NCI-H146 treated with DMSO at 0.1 percent for 48 hours (cell line): Measurements from ENCODE around the gene CADM3.

ENCODE experiments used
- DNase-seq: peaks from one replicate; lab custom pipeline; 2025; ENCODE audit not compliant: unreplicated experiment; lab: John Stamatoyannopoulos, UW

The CADM3 gene, protein sequence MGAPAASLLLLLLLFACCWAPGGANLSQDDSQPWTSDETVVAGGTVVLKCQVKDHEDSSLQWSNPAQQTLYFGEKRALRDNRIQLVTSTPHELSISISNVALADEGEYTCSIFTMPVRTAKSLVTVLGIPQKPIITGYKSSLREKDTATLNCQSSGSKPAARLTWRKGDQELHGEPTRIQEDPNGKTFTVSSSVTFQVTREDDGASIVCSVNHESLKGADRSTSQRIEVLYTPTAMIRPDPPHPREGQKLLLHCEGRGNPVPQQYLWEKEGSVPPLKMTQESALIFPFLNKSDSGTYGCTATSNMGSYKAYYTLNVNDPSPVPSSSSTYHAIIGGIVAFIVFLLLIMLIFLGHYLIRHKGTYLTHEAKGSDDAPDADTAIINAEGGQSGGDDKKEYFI

DNA sequence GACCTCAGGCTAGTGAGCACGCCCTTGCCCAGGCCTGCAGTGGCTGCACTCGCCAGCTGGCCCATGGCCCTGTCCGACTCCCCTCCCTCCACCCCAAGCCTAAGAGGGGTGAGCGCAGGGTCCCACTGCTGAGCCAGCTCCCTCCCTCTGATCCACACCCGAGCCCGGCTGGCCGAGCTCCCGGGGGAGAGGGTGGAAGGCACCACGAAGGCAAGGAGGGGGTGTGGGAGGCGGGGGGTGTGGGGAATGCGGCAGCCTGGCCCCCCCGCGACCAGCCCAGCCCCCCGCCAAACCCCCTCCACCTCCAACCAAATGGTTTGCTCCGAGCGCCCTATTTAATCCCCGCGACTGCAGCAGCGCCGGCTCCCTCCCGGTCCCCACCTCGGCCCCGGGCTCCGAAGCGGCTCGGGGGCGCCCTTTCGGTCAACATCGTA lies at the start of gene CADM3:
Gene CADM3, plus strand, starts transcription at position 362 of the 434 bp plus-strand sequence. CDS start 151 bp downstream, outside the sequence.
- no peak for DNase-seq

DNA sequence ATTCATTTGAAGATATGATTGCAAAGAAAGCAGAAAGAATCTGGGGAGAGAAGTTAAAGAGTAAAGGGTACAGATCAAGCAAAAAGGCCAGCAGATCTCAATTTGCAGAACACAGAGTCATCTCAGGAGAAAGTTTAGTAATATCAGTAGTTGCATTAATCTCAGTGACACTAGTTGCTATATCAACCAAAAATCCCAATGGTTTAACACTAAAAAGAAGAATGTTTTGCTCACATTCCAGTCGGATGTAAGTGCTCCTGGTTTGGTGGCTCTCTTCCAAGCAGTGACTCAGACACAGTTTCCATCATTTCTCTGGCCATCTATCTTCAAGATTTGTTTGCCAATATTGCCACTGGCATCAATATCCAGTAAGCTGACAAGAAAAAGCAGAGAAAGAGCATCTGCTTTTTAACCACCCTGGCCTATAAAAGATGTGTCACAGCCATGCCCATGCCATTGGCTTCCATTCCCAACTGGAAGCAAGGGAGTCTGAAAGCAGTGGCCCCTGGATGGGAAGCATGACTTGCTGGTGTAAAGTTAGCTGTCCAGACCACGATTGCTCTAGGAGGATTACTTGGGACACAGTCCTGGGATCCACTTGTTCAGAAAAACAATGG lies 49.3 kb upstream of the CADM3 start:
- DNase-seq, result no peak

DNA sequence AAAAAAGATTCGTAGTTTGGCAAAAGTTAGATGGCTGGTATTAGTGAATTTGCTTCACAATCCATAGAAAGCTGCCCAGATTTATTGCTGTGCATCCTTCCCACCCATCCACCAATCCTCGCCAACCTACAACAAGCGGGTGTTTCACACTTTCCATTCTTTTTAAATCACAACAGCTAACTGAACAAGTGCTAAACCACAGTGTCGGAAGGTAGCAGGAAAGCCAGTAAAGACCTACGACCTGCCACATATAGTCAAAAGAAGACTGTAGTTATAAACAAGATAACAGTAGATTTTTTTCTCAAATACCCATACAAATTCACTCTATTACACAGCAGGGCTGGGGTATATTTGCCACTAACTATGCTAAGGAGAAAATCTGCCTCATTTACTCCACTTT lies 47.8 kb upstream of the CADM3 start:
- DNase-seq, result no peak

DNA sequence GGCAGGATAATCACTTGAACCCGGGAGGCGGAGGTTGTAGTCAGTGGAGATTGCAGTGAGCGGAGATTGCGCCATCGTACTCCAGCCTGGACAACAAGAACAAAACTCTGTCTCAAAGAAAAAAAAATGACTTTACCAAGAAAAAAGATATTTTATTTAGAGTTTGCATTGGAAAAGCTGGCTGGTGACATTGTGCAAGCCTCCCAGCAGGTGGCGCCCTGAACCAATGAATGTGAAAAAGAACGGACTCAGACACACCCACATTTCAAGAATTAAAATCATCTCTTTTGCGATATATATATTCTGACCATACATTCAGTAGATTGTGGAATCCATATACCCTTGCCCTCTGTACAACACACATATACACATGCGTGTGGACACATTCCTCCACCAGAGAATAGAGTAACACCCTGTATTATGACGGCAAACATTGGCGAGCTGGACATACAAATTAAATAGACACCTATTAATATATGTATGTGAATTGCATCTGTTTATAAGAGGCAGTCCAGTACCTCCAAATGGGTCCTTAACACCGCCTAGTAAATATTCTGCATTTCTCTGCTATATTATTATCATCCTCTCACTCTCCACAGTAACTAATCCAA lies 39.0 kb upstream of the CADM3 start:
- DNase-seq, result no peak

DNA sequence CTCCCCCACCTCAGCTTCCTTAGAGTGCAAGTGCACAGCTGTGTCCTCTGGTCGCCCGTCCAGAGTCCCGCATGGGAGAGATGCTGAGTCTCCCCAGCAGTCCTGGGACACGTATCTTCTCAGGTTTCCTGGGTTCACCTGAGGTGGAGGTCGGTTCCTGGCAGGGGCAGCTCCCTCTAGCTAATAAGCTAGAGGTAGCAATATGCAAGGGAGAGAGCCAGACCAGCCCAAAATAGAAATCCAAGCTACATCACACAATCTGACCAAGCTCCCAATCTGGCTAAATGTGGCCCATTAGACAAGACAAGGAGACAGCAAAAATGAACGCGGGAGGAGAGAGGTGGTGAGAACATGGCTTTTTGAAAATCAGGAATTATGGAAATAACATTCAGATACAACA lies 30.9 kb upstream of the CADM3 start:
- DNase-seq, result no peak

DNA sequence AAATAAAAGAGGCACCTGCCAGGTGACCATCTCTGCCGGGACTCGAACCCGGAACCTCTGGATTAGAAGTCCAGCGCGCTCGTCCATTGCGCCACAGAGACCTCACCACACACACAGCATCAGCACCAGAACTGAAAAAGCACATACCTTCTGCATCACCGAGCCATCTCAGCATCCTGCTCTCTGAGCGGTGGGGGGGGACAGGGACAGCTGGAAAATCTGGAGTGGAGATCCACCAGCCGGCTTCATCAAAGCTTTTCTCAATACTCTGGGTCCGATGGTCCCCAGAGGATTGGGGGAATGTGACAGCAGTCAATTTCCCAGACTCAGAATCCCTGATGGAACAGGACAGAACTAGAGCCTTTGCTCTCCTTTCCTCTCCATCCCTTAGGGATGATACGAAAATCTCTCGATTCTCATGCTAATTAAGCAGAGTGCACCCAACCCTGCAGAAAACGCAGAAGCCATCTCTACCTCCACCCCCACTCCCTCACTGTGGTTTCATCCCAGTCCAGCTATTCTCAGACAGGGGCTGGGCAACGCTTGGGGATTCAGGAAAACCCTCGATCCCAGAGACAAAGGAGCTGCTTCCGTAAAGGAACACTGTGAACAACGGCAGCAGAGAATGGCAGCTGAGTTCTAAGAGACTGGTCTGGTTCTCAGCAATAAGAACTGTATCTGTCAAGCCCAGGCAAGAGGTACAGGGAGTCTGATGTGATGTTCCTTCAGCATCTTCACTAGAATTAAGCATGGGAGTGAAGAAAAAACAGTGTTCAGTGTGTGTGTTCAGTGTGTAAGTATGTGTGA lies 29.6 kb upstream of the CADM3 start:
- DNase-seq, result no peak

DNA sequence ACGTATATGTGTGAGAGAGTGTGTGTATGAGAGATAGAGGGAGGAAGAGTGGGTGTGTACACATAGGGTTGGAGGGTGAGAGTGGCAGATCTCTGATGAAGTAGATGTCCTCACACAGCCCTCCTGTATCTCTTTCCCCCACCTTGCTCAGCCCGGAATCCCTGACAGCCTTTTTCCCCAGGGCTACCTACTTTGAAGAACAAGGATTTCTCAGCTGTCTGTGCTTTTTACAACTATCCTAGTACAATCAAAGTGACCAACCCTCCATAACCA lies 29.1 kb upstream of the CADM3 start:
- DNase-seq, result no peak

DNA sequence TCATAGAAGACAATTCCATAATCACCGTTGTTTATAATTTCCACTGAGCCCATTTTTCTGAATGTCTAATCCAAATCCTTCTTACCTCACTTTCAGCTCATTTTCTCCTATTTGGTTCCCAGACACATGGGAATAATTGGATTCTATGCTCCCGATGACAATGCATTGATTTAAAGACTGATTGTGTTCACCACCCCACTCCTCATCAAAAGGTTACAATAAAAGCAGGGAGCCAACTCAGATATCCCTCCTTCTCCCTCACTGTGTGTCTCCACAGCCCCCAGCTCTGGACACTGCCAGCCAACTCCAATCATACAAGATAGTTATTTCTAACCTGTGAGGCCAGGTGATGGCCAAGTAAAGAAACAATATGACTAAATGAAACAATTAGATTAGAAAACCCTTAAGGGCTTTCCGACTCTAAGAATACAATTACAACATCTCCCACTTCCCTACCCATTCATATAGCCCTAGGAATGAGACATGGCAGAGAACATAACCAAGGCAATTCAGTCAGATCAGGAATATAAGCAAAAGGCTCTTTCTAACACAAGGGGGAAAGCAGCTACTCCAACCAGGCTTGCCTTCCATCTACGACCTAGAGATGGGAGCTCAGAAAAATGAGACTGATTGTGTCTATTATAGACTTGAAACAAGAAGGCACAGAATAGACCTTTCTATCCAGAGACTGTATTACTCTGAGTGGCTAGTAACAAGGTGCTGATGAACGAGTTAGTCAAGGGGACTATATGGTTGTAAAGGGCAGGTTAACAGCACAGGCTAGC lies 28.5 kb upstream of the CADM3 start:
- DNase-seq, result no peak

DNA sequence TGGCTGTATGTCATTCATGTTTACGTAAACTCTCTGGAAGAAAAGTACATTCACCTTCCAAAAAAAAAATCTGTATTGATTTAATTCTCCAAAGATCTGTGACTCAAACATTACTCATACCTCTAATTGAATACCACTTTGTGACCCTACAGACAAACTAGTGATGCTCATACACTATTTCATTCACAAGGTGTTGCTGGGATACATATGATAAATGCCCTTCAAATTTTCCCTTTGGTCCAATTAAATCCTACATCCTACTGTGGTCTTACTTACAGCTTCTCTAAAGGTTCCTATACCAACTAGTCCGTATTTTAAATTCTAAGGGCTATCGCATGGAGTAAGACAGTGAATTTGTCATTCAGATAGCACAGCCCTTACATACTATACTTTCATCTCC lies 26.8 kb upstream of the CADM3 start:
- no peak for DNase-seq

DNA sequence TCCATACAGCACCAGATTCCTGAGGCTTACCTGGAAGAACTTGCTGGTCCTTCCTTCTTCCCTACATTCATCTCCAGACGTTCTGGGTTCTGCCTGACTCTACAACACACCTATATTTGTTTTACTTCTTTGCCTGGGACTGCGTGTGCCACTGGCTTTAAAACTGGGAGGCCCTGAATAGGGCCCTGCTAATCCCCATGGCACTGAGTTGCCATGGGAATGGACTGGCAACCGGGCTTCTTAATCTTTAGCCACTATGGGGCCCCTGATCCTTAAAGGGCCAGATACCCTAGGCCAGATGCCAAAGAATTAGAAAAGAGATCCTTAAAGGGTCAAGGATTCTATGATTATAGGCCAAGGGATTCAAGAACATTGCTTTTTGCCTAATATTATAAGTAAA lies 24.4 kb upstream of the CADM3 start:
- DNase-seq, result no peak

DNA sequence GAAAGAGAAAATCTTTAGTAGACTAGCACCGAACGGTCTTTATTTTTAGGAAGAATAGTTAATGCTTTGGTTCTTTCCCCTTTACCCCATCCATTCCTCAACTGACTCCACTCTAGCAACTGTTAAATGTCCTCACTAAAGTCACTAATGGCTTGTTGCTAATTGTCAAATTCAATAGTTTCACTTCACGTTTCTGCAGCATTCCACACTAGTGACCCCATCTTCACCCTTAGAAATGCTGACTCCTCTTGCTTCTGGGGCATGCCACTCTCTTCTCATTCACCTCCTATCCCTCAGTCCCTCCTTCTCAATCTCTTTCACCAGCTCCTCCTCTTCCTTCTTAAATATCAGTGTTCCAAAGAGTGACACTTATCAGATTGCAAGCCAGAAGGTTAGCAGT lies 19.4 kb upstream of the CADM3 start:
- no peak for DNase-seq

DNA sequence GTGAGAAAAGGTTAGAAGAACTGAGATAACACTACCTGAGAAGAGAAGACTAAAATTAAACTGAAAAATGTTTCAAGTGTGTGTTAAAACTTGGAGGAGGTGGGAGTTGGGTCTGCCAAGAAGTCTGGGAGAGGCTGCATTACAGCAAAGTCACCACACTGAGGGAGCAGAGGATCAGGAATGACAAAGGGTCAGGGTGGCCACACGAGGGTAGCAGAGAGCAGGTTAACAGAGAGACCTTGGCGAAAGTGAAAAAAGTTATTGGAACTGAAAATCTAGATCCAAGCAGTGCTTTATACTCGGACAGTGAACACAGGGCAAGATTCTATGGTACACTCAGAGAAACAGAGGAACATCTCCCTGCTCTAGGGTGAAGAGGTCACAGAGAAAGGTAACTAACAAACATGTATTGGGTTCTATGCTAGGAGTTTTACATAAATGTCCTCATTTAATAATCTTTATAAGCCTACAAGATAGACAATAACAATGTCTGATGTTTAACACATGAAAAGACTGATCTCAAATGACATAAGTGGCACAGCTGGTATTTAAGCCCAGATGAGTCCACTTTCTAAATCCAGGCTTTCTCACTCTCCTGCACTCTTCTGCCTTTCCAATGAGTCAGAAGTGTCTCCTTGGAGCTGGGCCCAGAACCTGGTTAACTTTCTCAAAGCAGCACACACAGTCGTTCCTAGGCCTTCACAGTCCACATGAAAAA lies 10.3 kb upstream of the CADM3 start:
- DNase-seq, result no peak

DNA sequence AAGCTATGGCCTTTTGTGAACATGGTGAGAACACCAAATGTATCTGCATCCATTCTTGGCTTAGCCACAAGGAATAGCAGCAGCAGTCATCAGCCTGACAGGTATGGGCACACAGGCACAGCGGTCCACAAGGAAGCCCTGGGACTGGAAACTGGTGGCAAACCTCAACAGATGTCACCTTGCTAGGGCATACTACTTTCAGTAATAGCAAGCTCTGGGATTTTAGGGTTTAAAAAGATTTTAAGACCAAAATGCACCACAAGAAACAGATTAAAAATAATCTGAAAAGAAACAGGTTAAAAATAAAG lies 9.7 kb upstream of the CADM3 start:
- DNase-seq, result no peak

DNA sequence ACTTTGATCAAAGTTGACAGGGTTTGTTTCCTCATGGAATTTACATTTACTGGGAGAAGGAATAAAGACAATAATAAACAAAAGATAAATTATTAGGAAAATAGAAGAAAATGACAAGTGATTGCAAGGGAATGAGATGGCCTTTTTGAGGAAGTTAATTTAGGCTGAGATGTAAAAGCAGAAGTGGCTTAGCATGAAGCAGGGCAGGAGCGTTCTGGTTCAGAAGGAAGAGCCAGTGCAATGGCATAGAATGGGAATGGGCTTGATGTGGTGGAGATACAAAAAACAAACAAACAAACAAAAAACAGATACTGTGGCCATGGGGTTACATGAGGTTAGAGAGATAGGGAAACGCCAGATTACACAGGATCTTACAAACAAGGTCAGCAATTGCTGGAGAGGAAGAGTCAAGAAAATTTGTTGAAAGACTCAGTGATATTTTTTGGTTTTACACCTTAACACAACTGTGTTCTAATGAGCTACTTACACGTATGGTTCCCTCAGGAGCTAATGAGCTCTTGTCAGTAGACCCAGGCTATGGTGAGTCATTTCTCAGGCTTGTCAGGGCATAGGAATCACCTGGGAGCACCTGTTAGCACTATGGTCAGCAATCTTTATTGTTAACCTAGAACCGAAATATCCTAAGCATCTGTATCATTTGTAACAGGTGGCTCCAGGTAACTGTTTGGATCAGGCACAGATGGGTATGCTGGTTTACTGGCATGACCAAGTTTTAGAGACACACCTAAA lies 8.7 kb upstream of the CADM3 start:
- no peak for DNase-seq

DNA sequence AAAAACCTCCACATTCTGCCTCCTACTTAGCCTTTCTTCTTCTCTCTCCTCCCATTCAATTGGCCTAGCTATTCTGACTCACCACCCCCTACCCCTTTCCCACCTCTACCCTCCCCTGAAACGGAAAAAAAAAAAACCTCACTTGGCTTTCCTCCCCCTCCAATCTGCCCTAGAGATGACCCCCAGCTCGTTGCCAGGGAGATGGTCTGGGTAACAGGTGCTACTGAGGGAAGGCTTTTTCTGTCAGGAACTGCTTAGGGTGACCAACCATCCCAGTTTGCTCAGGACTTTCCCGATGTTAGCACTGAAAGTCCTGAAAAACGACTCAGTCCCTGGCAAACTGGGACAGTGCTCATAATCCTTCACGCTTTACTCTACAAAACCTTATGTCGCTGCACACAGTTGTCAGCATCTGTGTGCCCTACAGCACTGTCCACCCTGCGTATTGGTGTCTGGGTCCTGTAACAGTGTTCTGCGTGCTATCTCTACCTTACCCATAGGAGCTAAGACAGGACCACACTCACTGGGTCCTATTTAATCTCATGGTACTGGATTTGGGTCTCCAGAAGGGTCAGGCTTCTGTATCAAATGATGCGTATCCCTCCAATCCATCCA lies 7.7 kb upstream of the CADM3 start:
- no peak for DNase-seq

DNA sequence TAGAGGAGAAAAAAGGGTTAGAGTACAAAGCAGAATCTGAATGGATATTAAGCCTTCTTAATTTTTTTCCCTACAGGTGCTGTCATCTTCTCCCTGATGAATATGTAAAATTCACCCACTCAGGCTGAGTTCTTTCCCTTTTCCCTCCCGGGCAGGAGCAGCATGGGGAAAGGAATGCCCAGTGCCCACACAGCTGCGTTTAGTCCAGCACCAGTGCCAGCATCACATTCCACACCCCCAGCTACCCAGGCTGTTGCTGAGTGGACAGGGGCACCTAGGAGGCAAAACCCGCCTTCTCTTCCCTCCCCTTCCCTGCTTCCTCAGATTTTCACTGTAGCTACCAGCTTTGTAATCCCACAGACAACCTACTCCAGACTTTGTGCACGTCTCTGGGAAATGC lies 3.4 kb upstream of the CADM3 start:
- DNase-seq, result no peak

DNA sequence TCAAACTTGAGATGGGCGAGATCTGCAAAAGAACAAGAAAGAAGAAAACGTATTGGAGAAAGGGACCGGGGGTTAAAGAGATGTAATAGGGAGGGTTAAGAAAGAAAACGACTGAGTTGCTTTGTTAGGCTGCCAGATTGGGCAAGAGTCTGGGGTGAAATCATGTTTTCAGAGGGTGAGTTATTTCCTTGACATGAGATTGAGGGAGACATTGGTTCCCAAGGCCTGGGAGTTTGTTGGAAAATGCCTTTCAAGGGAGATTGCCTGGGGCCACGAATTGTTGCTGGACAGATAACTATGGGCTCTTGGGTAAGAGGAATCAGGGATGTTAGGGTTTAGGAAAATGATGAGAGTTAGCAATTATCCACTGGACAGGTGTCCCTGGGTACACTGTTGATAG lies 776 bp upstream of the CADM3 start:
- DNase-seq, result no peak

DNA sequence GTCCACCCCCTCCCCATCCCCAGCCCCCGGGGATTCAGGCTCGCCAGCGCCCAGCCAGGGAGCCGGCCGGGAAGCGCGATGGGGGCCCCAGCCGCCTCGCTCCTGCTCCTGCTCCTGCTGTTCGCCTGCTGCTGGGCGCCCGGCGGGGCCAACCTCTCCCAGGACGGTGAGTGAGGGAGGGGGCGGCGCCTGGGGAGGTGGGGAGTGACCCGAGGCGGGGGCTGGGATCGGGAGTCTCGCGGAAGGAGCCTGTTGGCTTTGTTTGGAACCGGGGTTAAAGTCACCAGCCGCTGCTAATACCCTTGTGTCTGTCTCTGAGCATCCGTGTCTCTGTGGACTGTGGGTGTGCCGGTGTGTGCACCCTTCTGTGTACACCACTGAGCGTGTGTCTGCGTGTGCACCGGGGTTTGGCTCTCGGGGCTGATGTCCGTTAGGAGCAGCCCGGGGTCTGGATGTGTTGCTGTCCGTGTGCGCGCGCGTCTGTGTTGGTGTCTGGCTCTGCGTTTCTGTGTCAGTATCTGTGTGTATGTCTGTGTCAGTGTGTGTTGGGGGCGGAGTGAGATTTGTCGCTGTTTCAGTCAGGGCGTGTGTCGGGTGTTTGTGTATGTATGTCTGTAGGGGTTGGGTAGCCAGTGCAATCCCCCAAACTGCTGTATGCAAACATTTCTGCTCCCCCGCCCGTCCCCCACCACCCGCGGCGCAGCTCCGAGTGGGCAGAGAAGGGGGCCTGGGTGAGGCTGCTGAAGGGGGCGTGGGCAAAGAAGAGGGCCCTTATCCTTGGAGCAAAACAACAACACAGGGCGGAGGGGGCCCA lies 480 bp downstream of the CADM3 start:
- no peak for DNase-seq
